Amygdala (tissue), 56 donors: ENCODE measurements around the gene TGIF2.

Source experiments
- DNase-seq, 56 donors: peaks; one replicate each; lab custom pipeline; 2025; lab: John Stamatoyannopoulos, UW

TGIF2 gene

DNA sequence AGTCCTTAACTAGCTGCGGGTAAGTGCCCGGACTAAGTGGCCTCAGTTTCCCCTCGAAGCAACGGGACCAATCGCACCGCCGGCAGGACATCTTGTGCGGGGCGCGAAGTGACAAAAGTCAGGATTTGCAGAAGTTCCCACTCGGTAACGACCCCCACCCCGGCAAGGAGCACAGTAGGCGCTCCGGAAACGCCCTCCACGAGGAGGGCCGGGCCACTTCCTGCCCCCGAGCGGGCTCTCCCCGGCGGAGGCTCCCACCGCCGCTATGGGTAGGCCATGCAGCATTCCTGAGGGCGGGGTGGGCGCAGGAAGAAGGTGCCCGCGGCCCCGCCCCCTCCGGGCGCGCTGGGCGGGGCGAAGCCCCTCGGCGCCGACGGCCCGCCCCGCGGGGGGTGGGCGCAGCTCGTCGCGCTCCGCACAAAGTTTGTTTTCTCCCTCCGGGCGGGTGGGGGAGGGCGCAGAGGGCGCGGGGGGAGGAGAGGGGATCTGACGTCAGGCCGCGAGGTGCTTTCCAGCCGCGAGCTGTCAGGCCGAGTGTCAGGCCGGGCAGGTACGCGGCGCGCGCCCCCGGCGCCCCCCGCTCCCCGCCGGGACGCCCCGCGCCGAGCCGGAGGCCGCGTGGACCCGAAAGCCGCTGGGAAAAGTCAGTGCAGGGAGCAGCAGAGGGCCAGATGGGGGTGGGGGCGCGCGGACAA, at the start of gene TGIF2:
TSS of gene TGIF2 (plus strand) at position 495 of the 695 bp plus-strand sequence. CDS start 5,178 bp downstream, outside the sequence.
- peak in 29 of 56 donors; percentile 6 to 58 (median 29) for DNase-seq

GRCh38 chr20:36525620-36526365, 47.6 kb upstream of the TGIF2 start:
- DNase-seq, result no peak

DNA sequence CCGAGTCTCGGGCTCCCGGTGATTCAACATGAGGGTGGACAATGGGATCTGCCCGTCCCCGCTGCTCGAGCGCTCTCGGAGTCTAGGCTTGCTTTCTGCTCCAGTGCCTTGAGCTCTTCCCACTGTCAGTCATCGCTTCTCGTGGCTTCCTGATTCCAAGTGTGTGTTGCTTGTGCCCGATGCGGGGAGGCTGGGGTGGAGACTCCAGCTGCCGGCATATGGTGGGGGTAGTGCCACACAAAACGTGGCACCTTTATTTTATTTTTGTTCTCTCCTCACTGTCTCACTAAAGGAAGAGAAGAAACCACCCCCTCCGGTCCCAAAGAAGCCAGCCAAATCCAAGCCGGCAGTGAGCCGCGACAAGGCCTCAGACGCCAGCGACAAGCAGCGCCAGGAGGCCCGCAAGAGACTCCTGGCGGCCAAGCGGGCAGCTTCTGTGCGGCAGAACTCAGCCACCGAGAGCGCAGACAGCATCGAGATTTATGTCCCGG, 46.8 kb upstream of the TGIF2 start:
- peak in 1 of 56 donors; percentile 24 for DNase-seq

GRCh38 chr20:36527331-36528125, 45.9 kb upstream of the TGIF2 start:
- no peak for DNase-seq

DNA sequence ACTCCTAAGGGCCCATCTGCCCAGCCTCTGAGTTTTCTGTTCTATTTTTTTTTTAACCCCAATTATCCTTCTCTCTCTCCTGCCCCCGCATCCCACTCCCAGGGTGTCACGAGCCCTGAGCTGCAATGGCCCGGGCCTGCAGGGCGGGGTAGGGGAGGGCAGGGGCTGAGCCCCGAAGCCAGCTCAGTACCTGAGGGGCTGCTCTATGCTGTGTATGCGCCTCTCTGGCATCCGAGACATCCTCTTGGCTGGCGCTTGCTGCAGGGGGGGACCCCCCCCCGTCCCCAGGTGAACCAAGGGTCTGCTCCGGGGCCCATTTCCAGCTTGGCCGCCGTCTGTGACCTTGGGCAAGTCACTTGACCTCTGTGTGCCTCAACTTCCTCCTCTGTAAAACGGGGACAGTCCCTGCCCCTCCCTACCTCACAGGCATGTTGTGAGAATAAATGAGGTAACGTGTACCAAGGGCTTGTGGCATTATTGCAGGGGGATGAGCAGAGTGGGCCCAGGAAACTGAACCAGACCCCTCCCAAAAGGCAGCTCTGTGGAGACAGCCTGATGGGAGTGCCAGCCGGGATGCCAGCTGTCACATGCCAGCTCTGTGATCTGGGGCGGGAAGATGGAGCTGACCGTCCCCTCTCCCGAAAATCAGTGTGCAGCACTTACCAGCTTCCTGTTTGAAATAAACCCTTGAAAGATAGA, 45.1 kb upstream of the TGIF2 start:
- DNase-seq, result no peak

DNA sequence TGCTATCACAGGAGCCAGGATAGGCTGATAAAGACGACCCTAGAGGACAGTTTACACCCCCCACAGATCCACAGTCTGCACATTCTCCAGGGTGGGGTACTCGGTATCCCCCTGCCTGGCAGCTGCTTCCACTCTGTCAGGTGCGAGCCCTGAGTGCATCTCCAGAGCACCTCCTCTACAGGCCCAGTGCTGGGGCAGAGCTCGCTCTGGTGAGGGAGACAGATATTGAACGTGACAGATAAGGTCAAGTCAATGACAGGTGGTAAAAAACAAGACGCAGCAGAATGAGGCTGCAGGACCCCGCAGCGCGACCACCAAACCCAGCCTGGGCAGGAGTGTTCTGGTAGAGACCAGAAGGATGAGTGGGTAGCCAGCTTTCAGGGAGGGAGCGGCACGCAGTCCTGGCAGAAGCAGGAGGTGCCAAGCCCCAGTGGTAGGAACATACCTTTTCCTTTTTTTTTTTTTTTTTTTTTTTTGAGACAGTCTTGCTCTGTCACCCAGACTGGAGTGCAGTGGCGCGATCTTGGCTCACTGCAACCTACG, 44.5 kb upstream of the TGIF2 start:
- DNase-seq, result no peak

DNA sequence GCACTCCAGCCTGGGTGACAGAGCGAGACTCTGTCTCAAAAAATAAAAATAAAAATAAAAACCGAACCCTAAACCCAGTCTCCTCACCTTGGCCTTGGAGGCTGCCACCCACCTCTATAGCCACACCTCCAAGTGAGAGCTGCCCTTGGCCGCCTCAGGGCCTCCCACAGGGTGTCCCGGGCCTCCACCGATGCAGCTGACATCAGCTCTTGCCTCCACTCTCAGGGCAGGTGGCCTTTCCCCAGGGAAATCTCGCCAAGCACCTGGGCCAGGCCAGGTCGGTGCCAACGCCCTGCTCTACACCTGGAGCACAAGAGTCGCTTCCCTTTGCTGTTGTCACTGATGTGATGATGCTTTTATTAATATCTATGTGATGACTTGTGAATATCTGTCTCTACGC, 41.0 kb upstream of the TGIF2 start:
- no peak for DNase-seq

DNA sequence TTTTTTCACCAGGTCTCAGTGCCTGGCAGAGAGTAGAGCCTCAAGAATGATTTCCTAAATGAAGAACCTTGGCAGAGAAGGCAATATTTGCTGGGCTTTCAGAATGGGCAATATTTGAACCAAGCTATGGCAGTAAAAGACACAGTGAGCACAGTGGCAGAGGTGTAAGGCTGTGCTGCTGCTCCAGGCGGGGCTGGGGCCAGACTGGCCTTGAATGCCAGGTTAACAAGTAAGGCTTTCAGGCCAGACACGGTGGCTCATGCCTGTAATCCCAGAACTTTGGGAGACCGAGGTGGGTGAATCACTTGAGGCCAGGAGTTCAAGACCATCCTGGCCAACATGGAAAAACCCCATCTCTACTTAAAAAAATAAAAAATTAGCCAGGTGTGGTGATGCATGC, 40.6 kb upstream of the TGIF2 start:
- no peak for DNase-seq

GRCh38 chr20:36538026-36538722, 35.2 kb upstream of the TGIF2 start:
- no peak for DNase-seq

- no peak for DNase-seq
Observed at GRCh38 chr20:36540551-36541211, 32.7 kb upstream of the TGIF2 start.

GRCh38 chr20:36541227-36541767, 32.1 kb upstream of the TGIF2 start, which contains the start of gene MYL9:
Gene MYL9, plus strand, starts transcription at chr20:36541519. Its CDS starts 3,366 bp downstream, at chr20:36544885.
- peak in 2 of 56 donors; percentile 33 to 37 for DNase-seq

DNA sequence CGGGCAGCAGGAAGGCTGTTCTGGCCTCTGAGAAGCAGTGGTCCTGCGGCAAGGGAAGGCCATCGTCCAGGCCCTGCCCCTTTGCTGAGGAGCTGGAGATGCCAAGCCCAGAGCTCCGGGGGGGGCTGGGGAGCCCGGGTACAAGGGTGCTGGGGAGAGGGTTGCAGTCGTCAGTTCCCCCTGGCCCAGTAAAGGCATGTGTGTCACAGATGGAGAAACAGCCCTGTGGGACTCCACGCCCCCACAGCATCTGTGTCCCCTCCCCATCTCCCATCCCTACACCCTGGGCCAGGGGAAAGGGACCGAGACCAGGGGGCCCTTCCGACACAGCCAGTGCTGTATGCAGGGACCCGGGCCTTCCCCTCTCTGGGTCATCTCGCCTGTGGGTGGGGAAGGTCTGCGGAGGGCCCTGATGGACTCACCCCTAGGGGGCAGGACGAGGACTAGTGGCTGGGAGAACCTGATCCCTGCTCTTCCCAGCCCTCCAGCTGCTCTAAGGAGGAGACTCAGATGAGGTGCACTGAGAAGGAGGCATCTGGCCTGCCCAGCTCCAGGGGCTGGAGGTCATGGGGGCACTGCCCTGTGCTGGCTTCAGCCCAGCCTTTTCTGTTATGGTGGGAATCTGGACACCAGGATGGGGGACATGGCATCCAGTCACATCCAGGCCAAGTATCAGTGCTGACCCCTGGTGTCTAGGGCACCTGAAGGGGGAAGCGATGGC, 31.5 kb upstream of the TGIF2 start:
- no peak for DNase-seq

DNA sequence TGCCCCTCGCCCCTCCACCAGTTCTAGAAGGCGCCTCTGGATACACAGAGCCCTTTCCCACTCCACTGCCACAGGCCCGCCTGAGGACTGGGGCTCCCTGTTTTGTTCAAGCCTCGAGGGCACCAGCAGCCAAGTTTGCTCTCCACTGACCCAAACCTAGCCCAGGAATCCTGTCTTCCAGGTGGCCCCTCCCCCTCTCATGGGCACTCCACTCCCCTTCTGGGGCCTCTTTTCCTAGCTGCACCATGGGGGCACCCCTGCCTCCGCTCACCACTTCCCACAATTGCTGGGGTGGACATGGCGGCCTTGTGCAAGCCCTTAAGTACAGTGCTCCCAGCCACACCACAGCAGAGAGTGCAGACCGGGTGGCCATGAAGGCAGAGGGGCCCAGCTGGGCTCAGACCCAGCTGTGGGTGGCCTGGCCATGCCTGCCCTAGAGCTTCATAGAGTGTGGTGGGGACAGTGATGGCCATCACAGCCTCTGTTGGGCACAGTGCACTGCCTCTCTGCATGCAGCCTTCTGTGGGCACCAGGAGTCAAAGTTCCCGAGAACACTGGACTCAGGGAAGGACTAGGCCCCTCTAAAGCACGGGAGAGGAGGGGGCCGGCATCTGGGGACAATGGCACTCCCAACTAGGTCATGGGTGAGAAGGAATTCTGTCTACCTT, 30.7 kb upstream of the TGIF2 start:
- DNase-seq, result no peak

- peak in 5 of 56 donors; percentile 9 to 38 (median 14) for DNase-seq
Observed at GRCh38 chr20:36543184-36544133, 29.9 kb upstream of the TGIF2 start.

- no peak for DNase-seq
Observed at GRCh38 chr20:36544134-36545018, 29.0 kb upstream of the TGIF2 start.
